ENCODE results near the gene TSPAN11. TPM values are rescaled to one million over a fixed set of nuclear protein-coding genes. Genes with fewer than 3 reads are reported as not detected.

Gene TSPAN11
- total RNA-seq, 1 experiment from 2014 or later = not detected

GRCh38 chr12:31003861-31004640 lies 77.5 kb downstream of the TSPAN11 start:
- ATAC-seq = no peak
- CTCF ChIA-PET = no interaction called here
- no peaks in the 10 kb centered on the region for H3K36me3 ChIP-seq (ENCODE audit: control insufficient read depth, insufficient read depth, low read length)
- no TSS peak for BruUV-seq (replicated peaks)
- no peaks in the 10 kb centered on the region for H3K9me3 ChIP-seq (ENCODE audit: control insufficient read depth, insufficient read depth, low read depth, low read length)
- POLR2A ChIA-PET = no interaction called here
- in situ Hi-C loops (cut with HindIII; ENCODE audit: low pct_unique_long_range_greater_than_20kb, low sequenced_read_pairs) = no loop called here
- H3K27ac ChIP-seq (ENCODE audit: low read length) = no peak overlapping the region
- TF ChIP-seq, protein P1, sequence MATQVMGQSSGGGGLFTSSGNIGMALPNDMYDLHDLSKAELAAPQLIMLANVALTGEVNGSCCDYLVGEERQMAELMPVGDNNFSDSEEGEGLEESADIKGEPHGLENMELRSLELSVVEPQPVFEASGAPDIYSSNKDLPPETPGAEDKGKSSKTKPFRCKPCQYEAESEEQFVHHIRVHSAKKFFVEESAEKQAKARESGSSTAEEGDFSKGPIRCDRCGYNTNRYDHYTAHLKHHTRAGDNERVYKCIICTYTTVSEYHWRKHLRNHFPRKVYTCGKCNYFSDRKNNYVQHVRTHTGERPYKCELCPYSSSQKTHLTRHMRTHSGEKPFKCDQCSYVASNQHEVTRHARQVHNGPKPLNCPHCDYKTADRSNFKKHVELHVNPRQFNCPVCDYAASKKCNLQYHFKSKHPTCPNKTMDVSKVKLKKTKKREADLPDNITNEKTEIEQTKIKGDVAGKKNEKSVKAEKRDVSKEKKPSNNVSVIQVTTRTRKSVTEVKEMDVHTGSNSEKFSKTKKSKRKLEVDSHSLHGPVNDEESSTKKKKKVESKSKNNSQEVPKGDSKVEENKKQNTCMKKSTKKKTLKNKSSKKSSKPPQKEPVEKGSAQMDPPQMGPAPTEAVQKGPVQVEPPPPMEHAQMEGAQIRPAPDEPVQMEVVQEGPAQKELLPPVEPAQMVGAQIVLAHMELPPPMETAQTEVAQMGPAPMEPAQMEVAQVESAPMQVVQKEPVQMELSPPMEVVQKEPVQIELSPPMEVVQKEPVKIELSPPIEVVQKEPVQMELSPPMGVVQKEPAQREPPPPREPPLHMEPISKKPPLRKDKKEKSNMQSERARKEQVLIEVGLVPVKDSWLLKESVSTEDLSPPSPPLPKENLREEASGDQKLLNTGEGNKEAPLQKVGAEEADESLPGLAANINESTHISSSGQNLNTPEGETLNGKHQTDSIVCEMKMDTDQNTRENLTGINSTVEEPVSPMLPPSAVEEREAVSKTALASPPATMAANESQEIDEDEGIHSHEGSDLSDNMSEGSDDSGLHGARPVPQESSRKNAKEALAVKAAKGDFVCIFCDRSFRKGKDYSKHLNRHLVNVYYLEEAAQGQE (IDR thresholded peaks at IDR 0.05; ENCODE audit: insufficient read depth in 1 of 2, low read depth in 2 of 2, low read length in 1 of 2) = no peak
- TF ChIP-seq TCF7L2 (IDR thresholded peaks at IDR 0.05; ENCODE audit: low read depth, low read length) (no peak), POLR2AphosphoS5 (IDR thresholded peaks at IDR 0.05; ENCODE audit: low read depth, low read length) (no peak), SIN3A (IDR thresholded peaks at IDR 0.05; ENCODE audit: borderline replicate concordance, insufficient read depth, low read depth, low read length) (no peak)
- TF ChIP-seq, protein P2, sequence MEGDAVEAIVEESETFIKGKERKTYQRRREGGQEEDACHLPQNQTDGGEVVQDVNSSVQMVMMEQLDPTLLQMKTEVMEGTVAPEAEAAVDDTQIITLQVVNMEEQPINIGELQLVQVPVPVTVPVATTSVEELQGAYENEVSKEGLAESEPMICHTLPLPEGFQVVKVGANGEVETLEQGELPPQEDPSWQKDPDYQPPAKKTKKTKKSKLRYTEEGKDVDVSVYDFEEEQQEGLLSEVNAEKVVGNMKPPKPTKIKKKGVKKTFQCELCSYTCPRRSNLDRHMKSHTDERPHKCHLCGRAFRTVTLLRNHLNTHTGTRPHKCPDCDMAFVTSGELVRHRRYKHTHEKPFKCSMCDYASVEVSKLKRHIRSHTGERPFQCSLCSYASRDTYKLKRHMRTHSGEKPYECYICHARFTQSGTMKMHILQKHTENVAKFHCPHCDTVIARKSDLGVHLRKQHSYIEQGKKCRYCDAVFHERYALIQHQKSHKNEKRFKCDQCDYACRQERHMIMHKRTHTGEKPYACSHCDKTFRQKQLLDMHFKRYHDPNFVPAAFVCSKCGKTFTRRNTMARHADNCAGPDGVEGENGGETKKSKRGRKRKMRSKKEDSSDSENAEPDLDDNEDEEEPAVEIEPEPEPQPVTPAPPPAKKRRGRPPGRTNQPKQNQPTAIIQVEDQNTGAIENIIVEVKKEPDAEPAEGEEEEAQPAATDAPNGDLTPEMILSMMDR (IDR thresholded peaks at IDR 0.05) = no peak
- DNase-seq (ENCODE audit: low read depth, low spot score) = no peak
- no peak overlapping the region for H3K4me3 ChIP-seq (ENCODE audit: low read depth in 2 of 2, low read length in 2 of 2)
- intact Hi-C loops (cut with micrococcal nuclease; ENCODE audit: unreplicated experiment) = no loop called here
- H3K4me1 ChIP-seq (ENCODE audit: control insufficient read depth, insufficient read depth, low read length) = no peaks in the 10 kb centered on the region
- H3K27me3 ChIP-seq (ENCODE audit: control insufficient read depth, insufficient read depth, low read length) = no peaks in the 10 kb centered on the region

DNA sequence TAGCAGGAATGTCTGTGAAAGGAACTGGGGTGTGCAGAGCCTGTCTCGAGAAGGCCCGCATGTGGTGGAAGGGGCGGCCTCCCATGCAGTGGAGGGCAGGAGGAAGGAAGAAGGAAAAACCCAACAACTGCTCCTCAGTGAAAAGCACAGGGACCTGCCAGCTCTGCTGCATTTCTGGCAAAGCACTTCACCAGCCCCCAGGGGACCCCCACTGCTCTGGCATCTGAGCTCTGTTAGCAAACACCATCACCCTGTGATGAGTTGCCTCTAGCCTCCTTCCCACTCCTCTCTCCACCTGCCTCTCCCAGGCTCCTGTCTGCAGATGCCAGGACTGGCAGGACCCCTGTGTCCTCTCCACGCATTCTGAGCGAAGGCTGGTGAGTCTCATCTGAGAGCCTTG lies 78.1 kb downstream of the TSPAN11 start:
- in situ Hi-C loops (cut with HindIII; ENCODE audit: low pct_unique_long_range_greater_than_20kb, low sequenced_read_pairs) = no loop called here
- no TSS peak for BruUV-seq (replicated peaks)
- intact Hi-C loops (cut with micrococcal nuclease; ENCODE audit: unreplicated experiment) = no loop called here
- Histone ChIP-seq H3K4me1 (ENCODE audit: control insufficient read depth, insufficient read depth, low read length) (no peaks in the 10 kb centered on the region), H3K27me3 (ENCODE audit: control insufficient read depth, insufficient read depth, low read length) (no peaks in the 10 kb centered on the region), H3K36me3 (ENCODE audit: control insufficient read depth, insufficient read depth, low read length) (no peaks in the 10 kb centered on the region), H3K27ac (ENCODE audit: low read length) (no peak overlapping the region), H3K4me3 (ENCODE audit: low read depth in 2 of 2, low read length in 2 of 2) (no peak overlapping the region), H3K9me3 (ENCODE audit: control insufficient read depth, insufficient read depth, low read depth, low read length) (no peaks in the 10 kb centered on the region)
- no peak for DNase-seq (ENCODE audit: low read depth, low spot score)
- POLR2A ChIA-PET = no interaction called here
- CTCF ChIA-PET = no interaction called here
- TF ChIP-seq TCF7L2 (IDR thresholded peaks at IDR 0.05; ENCODE audit: low read depth, low read length) = no peak
- TF ChIP-seq, protein P1 (IDR thresholded peaks at IDR 0.05; ENCODE audit: insufficient read depth in 1 of 2, low read depth in 2 of 2, low read length in 1 of 2) = no peak
- TF ChIP-seq, protein P2 (IDR thresholded peaks at IDR 0.05) = no peak
- TF ChIP-seq POLR2AphosphoS5 (IDR thresholded peaks at IDR 0.05; ENCODE audit: low read depth, low read length) = no peak
- ATAC-seq = no peak
